K562 (cell line): ENCODE results near the gene LRRC74B. TPM values are rescaled to one million over a fixed set of nuclear protein-coding genes. Genes with fewer than 3 reads are reported as not detected.

Experiments used
- ASH1L ChIP-seq: fragments of 450-650 bp; IDR thresholded peaks from 2 replicates; pipeline ENCODE4 v1.6.1; 2018; ENCODE audit warnings: borderline replicate concordance, mild to moderate bottlenecking, low read depth; ENCODE audit not compliant: partially characterized antibody
- CREB3 ChIP-seq: fragments of 450-650 bp; conservative IDR thresholded peaks from 2 replicates; pipeline ENCODE4 v1.6.1; 2016; ENCODE audit warnings: missing genetic modification characterization, low read depth, mild to moderate bottlenecking, missing compliant biosample characterization, moderate library complexity
- FOXJ2 ChIP-seq: fragments of 200-800 bp; sonication (Bioruptor generic); IDR thresholded peaks from 2 replicates; pipeline ENCODE4 v1.6.1; 2016; ENCODE audit warnings: missing genetic modification characterization, missing compliant biosample characterization
- MTA3 ChIP-seq: fragments of 450-650 bp; formaldehyde crosslinking; IDR thresholded peaks from 2 replicates; pipeline ENCODE4 v1.6.1; 2017; ENCODE audit warnings: mild to moderate bottlenecking, borderline replicate concordance
- PYGO2 ChIP-seq: fragments of 450-650 bp; IDR thresholded peaks from 2 replicates; pipeline ENCODE4 v1.6.1; 2016; ENCODE audit warnings: mild to moderate bottlenecking, missing genetic modification characterization, moderate library complexity, missing compliant biosample characterization
- SFPQ ChIP-seq: fragments of 200-400 bp; formaldehyde crosslinking; IDR thresholded peaks from 2 replicates; pipeline ENCODE4 v1.6.1; 2017; ENCODE audit warnings: mild to moderate bottlenecking, low read depth, low read length, moderate library complexity
- SIRT6 ChIP-seq: IDR thresholded peaks from one replicate; pipeline ENCODE4 v1.6.1; 2012; ENCODE audit warnings: low read depth, mild to moderate bottlenecking, control low read depth, inconsistent platforms, low read length, moderate library complexity
- SUPT5H ChIP-seq: fragments of 450-650 bp; IDR thresholded peaks from 2 replicates; pipeline ENCODE4 v1.6.1; 2016
- TAF15 ChIP-seq: fragments of 200-400 bp; formaldehyde crosslinking; IDR thresholded peaks from 2 replicates; pipeline ENCODE4 v1.6.1; 2017; ENCODE audit warnings: mild to moderate bottlenecking, low read depth, low read length, moderate library complexity
- THRB ChIP-seq: fragments of 450-650 bp; formaldehyde crosslinking; conservative IDR thresholded peaks from 2 replicates; pipeline ENCODE4 v1.4.0; 2022; ENCODE audit warnings: mild to moderate bottlenecking, missing genetic modification characterization
- TOE1 ChIP-seq, 2 experiments: fragments of 450-650 bp in 1 of 2; sonication (generic) in 1 of 2; formaldehyde crosslinking in 1 of 2; IDR thresholded peaks; 2 replicates each; pipeline versions ENCODE4 v1.7.1 to v1.8.0; 2016 to 2022; ENCODE audit warnings: borderline replicate concordance in 2 of 2, mild to moderate bottlenecking in 2 of 2, antibody characterized with exemption in 1 of 2, inconsistent platforms in 1 of 2, low read depth in 1 of 2, missing genetic modification reagents in 1 of 2, moderate library complexity in 1 of 2
- TRIM24 ChIP-seq, 2 experiments: fragments of 450-650 bp; IDR thresholded peaks; 2 replicates each; pipeline ENCODE4 v1.6.1; 2016
- U2AF1 ChIP-seq: fragments of 200-400 bp; formaldehyde crosslinking; optimal IDR thresholded peaks from 2 replicates; pipeline ENCODE3; 2017; ENCODE audit warnings: mild to moderate bottlenecking, low read depth, low read length, moderate library complexity
- ZNF140 ChIP-seq: fragments of 250-450 bp; sonication (Bioruptor Pico); IDR thresholded peaks from 2 replicates; pipeline ENCODE4 v1.8.0; 2021; ENCODE audit warnings: moderate library complexity, mild to moderate bottlenecking, inconsistent platforms
- polyA plus RNA-seq, 8 experiments: library from polyadenylated mRNA; depleted of rRNA in 4 of 8; stranded (reverse) in 5 of 8; unstranded in 3 of 8; fragments of >200 nt; fragmentation: Nextera tagmentation in 2 of 8; fragmentation: Illumina TruSeq in 1 of 8; extraction: Ambion mirVana in 2 of 8; extraction: Trizol in 1 of 8; gene quantifications; 2 replicates each; pipeline versions ENCODE4 v1.2.1 to v1.2.3, GENCODE V29; 2011 to 2014; ENCODE audit warnings: inconsistent platforms in 1 of 8, missing spikeins in 1 of 8
- total RNA-seq, 7 experiments: library from RNA; depleted of rRNA in 6 of 7; stranded (reverse); fragments of >200 nt in 6 of 7; fragmentation: Illumina TruSeq in 2 of 7; extraction: Trizol in 2 of 7; gene quantifications; 2 replicates each; pipeline versions ENCODE4 v1.2.1 to v1.2.3, GENCODE V29; 2011 to 2021; ENCODE audit warnings: low replicate concordance in 1 of 7
- TF ChIP-seq, protein P1 (sequence below): fragments of 450-650 bp; IDR thresholded peaks from 2 replicates; pipeline ENCODE4 v1.6.1; 2016; ENCODE audit warnings: low read depth

Gene LRRC74B
- total and polyA plus RNA-seq, 9 of the 15 experiments (the other 6 are each of a cell fraction or from before 2014, with no cell fraction given), result not detected

GRCh38 chr22:21068681-21069276 lies 23.0 kb downstream of the LRRC74B start (continued):
- TF ChIP-seq, protein P1, sequence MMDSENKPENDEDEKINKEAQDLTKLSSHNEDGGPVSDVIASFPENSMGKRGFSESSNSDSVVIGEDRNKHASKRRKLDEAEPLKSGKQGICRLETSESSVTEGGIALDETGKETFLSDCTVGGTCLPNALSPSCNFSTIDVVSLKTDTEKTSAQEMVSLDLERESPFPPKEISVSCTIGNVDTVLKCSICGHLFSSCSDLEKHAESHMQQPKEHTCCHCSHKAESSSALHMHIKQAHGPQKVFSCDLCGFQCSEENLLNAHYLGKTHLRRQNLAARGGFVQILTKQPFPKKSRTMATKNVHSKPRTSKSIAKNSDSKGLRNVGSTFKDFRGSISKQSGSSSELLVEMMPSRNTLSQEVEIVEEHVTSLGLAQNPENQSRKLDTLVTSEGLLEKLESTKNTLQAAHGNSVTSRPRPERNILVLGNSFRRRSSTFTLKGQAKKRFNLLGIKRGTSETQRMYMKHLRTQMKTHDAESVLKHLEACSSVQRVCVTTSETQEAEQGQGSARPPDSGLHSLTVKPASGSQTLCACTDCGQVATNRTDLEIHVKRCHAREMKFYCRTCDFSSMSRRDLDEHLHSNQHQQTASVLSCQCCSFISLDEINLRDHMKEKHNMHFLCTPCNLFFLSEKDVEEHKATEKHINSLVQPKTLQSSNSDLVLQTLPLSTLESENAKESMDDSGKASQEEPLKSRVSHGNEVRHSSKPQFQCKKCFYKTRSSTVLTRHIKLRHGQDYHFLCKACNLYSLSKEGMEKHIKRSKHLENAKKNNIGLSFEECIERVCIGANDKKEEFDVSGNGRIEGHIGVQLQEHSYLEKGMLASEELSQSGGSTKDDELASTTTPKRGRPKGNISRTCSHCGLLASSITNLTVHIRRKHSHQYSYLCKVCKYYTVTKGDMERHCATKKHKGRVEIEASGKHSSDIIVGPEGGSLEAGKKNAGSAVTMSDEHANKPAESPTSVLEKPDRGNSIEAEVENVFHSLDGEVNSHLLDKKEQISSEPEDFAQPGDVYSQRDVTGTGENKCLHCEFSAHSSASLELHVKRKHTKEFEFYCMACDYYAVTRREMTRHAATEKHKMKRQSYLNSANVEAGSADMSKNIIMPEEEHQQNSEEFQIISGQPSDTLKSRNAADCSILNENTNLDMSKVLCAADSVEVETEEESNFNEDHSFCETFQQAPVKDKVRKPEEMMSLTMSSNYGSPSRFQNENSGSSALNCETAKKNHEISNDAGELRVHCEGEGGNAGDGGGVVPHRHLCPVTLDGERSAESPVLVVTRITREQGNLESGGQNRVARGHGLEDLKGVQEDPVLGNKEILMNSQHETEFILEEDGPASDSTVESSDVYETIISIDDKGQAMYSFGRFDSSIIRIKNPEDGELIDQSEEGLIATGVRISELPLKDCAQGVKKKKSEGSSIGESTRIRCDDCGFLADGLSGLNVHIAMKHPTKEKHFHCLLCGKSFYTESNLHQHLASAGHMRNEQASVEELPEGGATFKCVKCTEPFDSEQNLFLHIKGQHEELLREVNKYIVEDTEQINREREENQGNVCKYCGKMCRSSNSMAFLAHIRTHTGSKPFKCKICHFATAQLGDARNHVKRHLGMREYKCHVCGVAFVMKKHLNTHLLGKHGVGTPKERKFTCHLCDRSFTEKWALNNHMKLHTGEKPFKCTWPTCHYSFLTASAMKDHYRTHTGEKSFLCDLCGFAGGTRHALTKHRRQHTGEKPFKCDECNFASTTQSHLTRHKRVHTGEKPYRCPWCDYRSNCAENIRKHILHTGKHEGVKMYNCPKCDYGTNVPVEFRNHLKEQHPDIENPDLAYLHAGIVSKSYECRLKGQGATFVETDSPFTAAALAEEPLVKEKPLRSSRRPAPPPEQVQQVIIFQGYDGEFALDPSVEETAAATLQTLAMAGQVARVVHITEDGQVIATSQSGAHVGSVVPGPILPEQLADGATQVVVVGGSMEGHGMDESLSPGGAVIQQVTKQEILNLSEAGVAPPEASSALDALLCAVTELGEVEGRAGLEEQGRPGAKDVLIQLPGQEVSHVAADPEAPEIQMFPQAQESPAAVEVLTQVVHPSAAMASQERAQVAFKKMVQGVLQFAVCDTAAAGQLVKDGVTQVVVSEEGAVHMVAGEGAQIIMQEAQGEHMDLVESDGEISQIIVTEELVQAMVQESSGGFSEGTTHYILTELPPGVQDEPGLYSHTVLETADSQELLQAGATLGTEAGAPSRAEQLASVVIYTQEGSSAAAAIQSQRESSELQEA, result no peak
- TF ChIP-seq TAF15, result no peak
- TF ChIP-seq MTA3, result no peak
- TF ChIP-seq ASH1L, result no peak
- TF ChIP-seq PYGO2 (tag), result no peak
- no peak for TF ChIP-seq SUPT5H
- TF ChIP-seq CREB3 (tag), result no peak
- no peak for TF ChIP-seq FOXJ2 (tag)
- TF ChIP-seq ZNF140 (CRISPR knock-in tag), result no peak
- no peak for TF ChIP-seq TOE1 (IDR thresholded peaks at IDR 0.05; ENCODE audit: borderline replicate concordance)
- TF ChIP-seq TOE1 (CRISPR knock-in tag; IDR thresholded peaks at IDR 0.05; ENCODE audit: borderline replicate concordance, low read depth), result no peak
- no peak for TF ChIP-seq SFPQ
- no peak for TF ChIP-seq TRIM24 (IDR thresholded peaks at IDR 0.05)
- no peak for TF ChIP-seq THRB (CRISPR knock-in tag)
- TF ChIP-seq SIRT6, result no peak
- no peak for TF ChIP-seq U2AF1
